ENCODE data around the gene CAMK1D.

The CAMK1D gene

DNA sequence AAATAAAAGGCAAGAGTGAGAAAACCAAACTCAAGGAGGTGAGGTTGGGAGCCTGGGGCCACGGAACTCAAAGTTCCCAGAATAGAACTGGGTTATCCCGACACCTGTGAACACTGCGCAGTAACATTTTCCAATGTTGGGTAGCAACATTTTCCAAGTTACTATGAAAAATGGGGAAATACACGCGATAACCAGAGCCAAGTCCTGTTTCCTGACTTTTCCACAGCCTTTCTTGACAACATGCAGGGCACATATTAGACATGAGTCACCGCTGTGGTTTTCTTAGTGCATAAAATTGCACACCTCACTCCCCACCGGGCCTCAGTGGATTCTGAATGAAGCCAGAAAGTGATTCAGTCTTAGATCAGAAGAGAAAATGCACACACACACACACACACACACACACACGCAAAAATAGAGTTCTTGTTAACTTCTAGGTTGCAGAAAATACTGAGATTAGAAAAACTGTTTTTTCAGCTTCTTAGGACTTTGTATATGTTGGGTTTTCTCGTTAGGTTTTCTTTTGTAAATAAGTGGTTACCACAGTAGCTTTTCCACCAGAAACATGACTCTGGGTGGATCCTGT is 70.0 kb downstream of the CAMK1D start:
- Histone ChIP-seq H3K27me3 (ENCODE audit: control insufficient read depth in 5 of 5, insufficient read depth in 4 of 5, low read length in 5 of 5) (peaks cover 0 to 2% (median 0%) of the 10 kb centered on the region in 5 donors), H3K4me1 (ENCODE audit: control insufficient read depth in 5 of 5, insufficient read depth in 5 of 5, low read length in 5 of 5) (peaks cover 3 to 31% (median 14%) of the 10 kb centered on the region in 5 donors), H3K9me3 (ENCODE audit: control insufficient read depth in 5 of 5, low read length in 5 of 5) (no peaks in the 10 kb centered on the region), H3K27ac (ENCODE audit: low read depth, low read length) (peak overlapping the region; percentile 26), H3K4me3 (ENCODE audit: low read depth in 1 of 5, low read length in 5 of 5) (no peak overlapping the region), H3K36me3 (ENCODE audit: control insufficient read depth in 5 of 5, insufficient read depth in 5 of 5, low read length in 5 of 5) (no peaks in the 10 kb centered on the region), H3K9ac (ENCODE audit: low read length in 5 of 5) (no peak overlapping the region)

GRCh38 chr10:12420530-12421120 is 71.3 kb downstream of the CAMK1D start:
- Histone ChIP-seq H3K36me3 (ENCODE audit: control insufficient read depth in 5 of 5, insufficient read depth in 5 of 5, low read length in 5 of 5) (no peaks in the 10 kb centered on the region), H3K27me3 (ENCODE audit: control insufficient read depth in 5 of 5, insufficient read depth in 4 of 5, low read length in 5 of 5) (peaks cover 0 to 2% (median 0%) of the 10 kb centered on the region in 5 donors), H3K9ac (ENCODE audit: low read length in 5 of 5) (no peak overlapping the region), H3K4me3 (ENCODE audit: low read depth in 1 of 5, low read length in 5 of 5) (no peak overlapping the region), H3K27ac (ENCODE audit: low read depth, low read length) (no peak overlapping the region), H3K9me3 (ENCODE audit: control insufficient read depth in 5 of 5, low read length in 5 of 5) (no peaks in the 10 kb centered on the region), H3K4me1 (ENCODE audit: control insufficient read depth in 5 of 5, insufficient read depth in 5 of 5, low read length in 5 of 5) (peaks cover 3 to 28% (median 11%) of the 10 kb centered on the region in 5 donors)

- H3K4me3 ChIP-seq (ENCODE audit: low read depth in 1 of 5, low read length in 5 of 5) = no peak overlapping the region
- no peak overlapping the region for H3K9ac ChIP-seq (ENCODE audit: low read length in 5 of 5)
- peaks cover 2 to 21% (median 3%) of the 10 kb centered on the region in 5 donors for H3K4me1 ChIP-seq (ENCODE audit: control insufficient read depth in 5 of 5, insufficient read depth in 5 of 5, low read length in 5 of 5)
- H3K27me3 ChIP-seq (ENCODE audit: control insufficient read depth in 5 of 5, insufficient read depth in 4 of 5, low read length in 5 of 5) = peaks cover 0 to 2% (median 0%) of the 10 kb centered on the region in 5 donors
- no peaks in the 10 kb centered on the region for H3K36me3 ChIP-seq (ENCODE audit: control insufficient read depth in 5 of 5, insufficient read depth in 5 of 5, low read length in 5 of 5)
- no peak overlapping the region for H3K27ac ChIP-seq (ENCODE audit: low read depth, low read length)
- no peaks in the 10 kb centered on the region for H3K9me3 ChIP-seq (ENCODE audit: control insufficient read depth in 5 of 5, low read length in 5 of 5)
Observed at GRCh38 chr10:12422189-12422588, 72.8 kb downstream of the CAMK1D start.

- H3K9me3 ChIP-seq (ENCODE audit: control insufficient read depth in 5 of 5, low read length in 5 of 5) = no peaks in the 10 kb centered on the region
- no peak overlapping the region for H3K27ac ChIP-seq (ENCODE audit: low read depth, low read length)
- peaks cover 0 to 2% (median 0%) of the 10 kb centered on the region in 5 donors for H3K27me3 ChIP-seq (ENCODE audit: control insufficient read depth in 5 of 5, insufficient read depth in 4 of 5, low read length in 5 of 5)
- no peak overlapping the region for H3K9ac ChIP-seq (ENCODE audit: low read length in 5 of 5)
- peaks cover 0 to 14% (median 3%) of the 10 kb centered on the region in 5 donors for H3K4me1 ChIP-seq (ENCODE audit: control insufficient read depth in 5 of 5, insufficient read depth in 5 of 5, low read length in 5 of 5)
- H3K4me3 ChIP-seq (ENCODE audit: low read depth in 1 of 5, low read length in 5 of 5) = no peak overlapping the region
- H3K36me3 ChIP-seq (ENCODE audit: control insufficient read depth in 5 of 5, insufficient read depth in 5 of 5, low read length in 5 of 5) = no peaks in the 10 kb centered on the region
Observed at GRCh38 chr10:12423896-12424295, 74.5 kb downstream of the CAMK1D start.

DNA sequence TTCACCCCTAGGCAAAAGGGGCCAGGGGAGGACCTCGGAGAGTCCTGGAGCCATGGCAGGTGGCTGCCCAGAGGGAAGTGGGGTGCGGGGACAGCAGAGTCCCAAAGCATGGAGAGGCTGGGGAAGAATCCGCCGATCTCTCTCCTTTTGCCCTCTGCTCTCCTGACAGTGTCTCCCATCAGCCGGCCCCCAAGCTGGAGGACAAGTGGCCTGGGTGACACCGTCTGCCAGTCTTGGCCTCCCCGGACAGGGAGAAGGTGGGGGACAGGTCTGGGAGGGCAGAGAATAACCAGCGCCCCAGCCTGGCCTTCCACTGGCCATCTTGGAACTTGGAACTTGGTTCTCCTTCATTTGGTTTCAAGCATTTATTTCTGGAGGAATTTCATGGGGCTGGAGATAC is 77.9 kb downstream of the CAMK1D start:
- Histone ChIP-seq H3K4me1 (ENCODE audit: control insufficient read depth in 5 of 5, insufficient read depth in 5 of 5, low read length in 5 of 5) (peaks cover 0 to 13% (median 6%) of the 10 kb centered on the region in 5 donors), H3K27ac (ENCODE audit: low read depth, low read length) (no peak overlapping the region), H3K4me3 (ENCODE audit: low read depth in 1 of 5, low read length in 5 of 5) (no peak overlapping the region), H3K27me3 (ENCODE audit: control insufficient read depth in 5 of 5, insufficient read depth in 4 of 5, low read length in 5 of 5) (peaks cover 0 to 9% (median 0%) of the 10 kb centered on the region in 5 donors), H3K9ac (ENCODE audit: low read length in 5 of 5) (no peak overlapping the region), H3K36me3 (ENCODE audit: control insufficient read depth in 5 of 5, insufficient read depth in 5 of 5, low read length in 5 of 5) (no peaks in the 10 kb centered on the region), H3K9me3 (ENCODE audit: control insufficient read depth in 5 of 5, low read length in 5 of 5) (no peaks in the 10 kb centered on the region)

GRCh38 chr10:12428447-12429135 is 79.2 kb downstream of the CAMK1D start:
- no peak overlapping the region for H3K9ac ChIP-seq (ENCODE audit: low read length in 5 of 5)
- H3K4me3 ChIP-seq (ENCODE audit: low read depth in 1 of 5, low read length in 5 of 5) = no peak overlapping the region
- peaks cover 0 to 13% (median 6%) of the 10 kb centered on the region in 5 donors for H3K4me1 ChIP-seq (ENCODE audit: control insufficient read depth in 5 of 5, insufficient read depth in 5 of 5, low read length in 5 of 5)
- H3K36me3 ChIP-seq (ENCODE audit: control insufficient read depth in 5 of 5, insufficient read depth in 5 of 5, low read length in 5 of 5) = no peaks in the 10 kb centered on the region
- H3K27ac ChIP-seq (ENCODE audit: low read depth, low read length) = no peak overlapping the region
- H3K9me3 ChIP-seq (ENCODE audit: control insufficient read depth in 5 of 5, low read length in 5 of 5) = no peaks in the 10 kb centered on the region
- peaks cover 0 to 9% (median 0%) of the 10 kb centered on the region in 5 donors for H3K27me3 ChIP-seq (ENCODE audit: control insufficient read depth in 5 of 5, insufficient read depth in 4 of 5, low read length in 5 of 5)

GRCh38 chr10:12430406-12430982 is 81.1 kb downstream of the CAMK1D start:
- H3K9ac ChIP-seq (ENCODE audit: low read length in 5 of 5) = no peak overlapping the region
- peaks cover 0 to 13% (median 6%) of the 10 kb centered on the region in 5 donors for H3K4me1 ChIP-seq (ENCODE audit: control insufficient read depth in 5 of 5, insufficient read depth in 5 of 5, low read length in 5 of 5)
- H3K9me3 ChIP-seq (ENCODE audit: control insufficient read depth in 5 of 5, low read length in 5 of 5) = no peaks in the 10 kb centered on the region
- peaks cover 0 to 9% (median 0%) of the 10 kb centered on the region in 5 donors for H3K27me3 ChIP-seq (ENCODE audit: control insufficient read depth in 5 of 5, insufficient read depth in 4 of 5, low read length in 5 of 5)
- no peaks in the 10 kb centered on the region for H3K36me3 ChIP-seq (ENCODE audit: control insufficient read depth in 5 of 5, insufficient read depth in 5 of 5, low read length in 5 of 5)
- no peak overlapping the region for H3K27ac ChIP-seq (ENCODE audit: low read depth, low read length)
- H3K4me3 ChIP-seq (ENCODE audit: low read depth in 1 of 5, low read length in 5 of 5) = no peak overlapping the region

DNA sequence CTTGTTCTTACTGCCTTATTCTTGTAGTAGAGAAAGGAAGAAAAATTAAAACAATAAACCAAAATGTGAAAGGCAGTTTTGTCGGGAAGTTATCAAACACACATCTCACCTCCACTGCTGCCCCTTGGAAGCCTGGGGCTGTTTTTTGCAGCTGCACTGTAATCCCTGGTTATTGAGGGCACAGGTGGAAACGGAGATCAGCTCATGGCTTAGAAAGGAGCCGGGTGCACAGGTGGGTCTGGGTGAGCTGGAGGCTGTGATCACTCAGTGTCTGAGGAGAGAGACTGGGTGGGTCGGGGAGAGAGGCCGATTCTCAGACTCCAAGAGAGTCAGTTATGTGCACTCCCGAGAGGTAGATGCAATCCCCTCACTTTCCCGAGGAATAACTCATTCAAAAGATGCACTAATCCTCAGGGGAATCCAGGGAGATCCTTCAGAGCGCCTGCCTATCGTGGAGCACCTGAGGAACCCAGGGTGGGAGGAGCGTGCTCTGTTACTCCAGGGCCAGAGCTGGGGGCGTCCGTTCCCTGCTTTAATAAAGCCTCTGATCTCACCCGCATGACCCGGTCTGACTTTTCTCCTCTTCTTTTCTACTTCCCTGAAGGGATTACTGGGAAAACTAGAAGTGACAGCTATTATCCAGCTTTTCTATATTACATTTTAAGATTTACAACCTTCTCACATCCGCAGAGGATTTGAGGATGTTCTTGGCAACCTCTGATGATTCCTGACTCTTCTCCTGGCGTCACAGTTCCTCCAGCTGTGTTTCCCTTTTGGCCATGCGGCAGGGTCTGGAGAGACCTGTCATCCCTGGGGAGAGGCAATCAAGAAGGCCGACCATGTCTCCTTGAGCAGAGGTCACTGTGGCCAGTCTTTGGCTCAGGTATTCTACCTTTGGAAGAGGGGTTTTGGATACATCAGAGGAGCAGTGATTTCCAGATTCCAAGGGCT is 82.1 kb downstream of the CAMK1D start:
- H3K9ac ChIP-seq (ENCODE audit: low read length in 5 of 5) = no peak overlapping the region
- no peaks in the 10 kb centered on the region for H3K9me3 ChIP-seq (ENCODE audit: control insufficient read depth in 5 of 5, low read length in 5 of 5)
- H3K4me3 ChIP-seq (ENCODE audit: low read depth in 1 of 5, low read length in 5 of 5) = no peak overlapping the region
- H3K4me1 ChIP-seq (ENCODE audit: control insufficient read depth in 5 of 5, insufficient read depth in 5 of 5, low read length in 5 of 5) = peaks cover 0 to 13% (median 6%) of the 10 kb centered on the region in 5 donors
- H3K27me3 ChIP-seq (ENCODE audit: control insufficient read depth in 5 of 5, insufficient read depth in 4 of 5, low read length in 5 of 5) = peaks cover 0 to 9% (median 0%) of the 10 kb centered on the region in 5 donors
- no peaks in the 10 kb centered on the region for H3K36me3 ChIP-seq (ENCODE audit: control insufficient read depth in 5 of 5, insufficient read depth in 5 of 5, low read length in 5 of 5)
- no peak overlapping the region for H3K27ac ChIP-seq (ENCODE audit: low read depth, low read length)

- peaks cover 0 to 13% (median 6%) of the 10 kb centered on the region in 5 donors for H3K4me1 ChIP-seq (ENCODE audit: control insufficient read depth in 5 of 5, insufficient read depth in 5 of 5, low read length in 5 of 5)
- H3K4me3 ChIP-seq (ENCODE audit: low read depth in 1 of 5, low read length in 5 of 5) = no peak overlapping the region
- no peaks in the 10 kb centered on the region for H3K36me3 ChIP-seq (ENCODE audit: control insufficient read depth in 5 of 5, insufficient read depth in 5 of 5, low read length in 5 of 5)
- H3K27ac ChIP-seq (ENCODE audit: low read depth, low read length) = no peak overlapping the region
- peaks cover 0 to 9% (median 0%) of the 10 kb centered on the region in 5 donors for H3K27me3 ChIP-seq (ENCODE audit: control insufficient read depth in 5 of 5, insufficient read depth in 4 of 5, low read length in 5 of 5)
- H3K9me3 ChIP-seq (ENCODE audit: control insufficient read depth in 5 of 5, low read length in 5 of 5) = no peaks in the 10 kb centered on the region
- no peak overlapping the region for H3K9ac ChIP-seq (ENCODE audit: low read length in 5 of 5)
Observed at GRCh38 chr10:12432402-12433189, 83.2 kb downstream of the CAMK1D start.

All from subcutaneous abdominal adipose tissue (tissue), 5 donors.